Left lung (tissue), 10 donors: Measurements from ENCODE around the gene HOXA3. TPM values are rescaled to one million over a fixed set of nuclear protein-coding genes. Genes with fewer than 3 reads are reported as not detected.

Experiments used
- ATAC-seq: fragments of 200-7000 bp; cut with Tn5 transposase; one replicate; pipeline ENCODE4 v1.9.1; 2020; ENCODE audit warnings: moderate library complexity
- DNase-seq, 4 donors: peaks; one replicate each; pipeline ENCODE4 v3.0.0-alpha.2; 2013 to 2020
- H3K27ac ChIP-seq, 2 donors: fragments of 200-600 bp; sonication (generic) in 1 of 2; one replicate each; pipeline versions ENCODE4 v1.5.0 to v1.8.0; 2020 to 2021
- H3K27me3 ChIP-seq, 2 donors: fragments of 200-600 bp; sonication (generic) in 1 of 2; one replicate each; pipeline versions ENCODE4 v1.5.0 to v1.8.0; 2020 to 2021
- H3K36me3 ChIP-seq, 2 donors: fragments of 200-600 bp; sonication (generic) in 1 of 2; one replicate each; pipeline versions ENCODE4 v1.5.0 to v1.8.0; 2020 to 2021
- H3K4me1 ChIP-seq, 2 donors: fragments of 200-600 bp; one replicate each; pipeline ENCODE4 v1.8.0; 2021
- H3K4me3 ChIP-seq, 2 donors: fragments of 200-600 bp; sonication (generic) in 1 of 2; one replicate each; pipeline versions ENCODE4 v1.5.0 to v1.8.0; 2020 to 2021; ENCODE audit warnings: mild to moderate bottlenecking in 1 of 2
- H3K9me3 ChIP-seq, 2 donors: fragments of 200-600 bp; sonication (generic) in 1 of 2; one replicate each; pipeline versions ENCODE4 v1.5.0 to v1.8.0; 2020 to 2021
- intact Hi-C, 2 donors: fragments of 100-400 bp; cut with DNase I; formaldehyde crosslinking; loops; one replicate each; pipeline versions ENCODE4 v1.11.2 to v1.14.2; 2022
- polyA plus RNA-seq, 6 donors: library from polyadenylated mRNA; unstranded; fragments of 120-200 nt; gene quantifications; one replicate each; pipeline ENCODE4 v1.2.1, GENCODE V29; 2013; ENCODE audit not compliant: insufficient read length in 6 of 6
- total RNA-seq, 2 donors: library from RNA; stranded (reverse); fragmentation: NEBNext Ultra II Directional; extraction: Animal tissue kit (Norgen Biotek cat#: 25700); gene quantifications; one replicate each; pipeline ENCODE4 v1.2.1, GENCODE V29; 2021
- TF ChIP-seq, protein P1 (sequence below), 2 donors: fragments of 200-600 bp; sonication (generic) in 1 of 2; IDR thresholded peaks; one replicate each; pipeline versions ENCODE4 v1.5.0 to v1.8.0; 2021; ENCODE audit warnings: antibody characterized with exemption in 2 of 2
- donor health status: DM: no; HTN: yes; CAD: no.
- donor health status: DM: no; HTN: no; CAD: no.

The HOXA3 gene
- total and polyA plus RNA-seq, 8 donors: 5.7 to 49.6 (median 39.6) TPM

DNA sequence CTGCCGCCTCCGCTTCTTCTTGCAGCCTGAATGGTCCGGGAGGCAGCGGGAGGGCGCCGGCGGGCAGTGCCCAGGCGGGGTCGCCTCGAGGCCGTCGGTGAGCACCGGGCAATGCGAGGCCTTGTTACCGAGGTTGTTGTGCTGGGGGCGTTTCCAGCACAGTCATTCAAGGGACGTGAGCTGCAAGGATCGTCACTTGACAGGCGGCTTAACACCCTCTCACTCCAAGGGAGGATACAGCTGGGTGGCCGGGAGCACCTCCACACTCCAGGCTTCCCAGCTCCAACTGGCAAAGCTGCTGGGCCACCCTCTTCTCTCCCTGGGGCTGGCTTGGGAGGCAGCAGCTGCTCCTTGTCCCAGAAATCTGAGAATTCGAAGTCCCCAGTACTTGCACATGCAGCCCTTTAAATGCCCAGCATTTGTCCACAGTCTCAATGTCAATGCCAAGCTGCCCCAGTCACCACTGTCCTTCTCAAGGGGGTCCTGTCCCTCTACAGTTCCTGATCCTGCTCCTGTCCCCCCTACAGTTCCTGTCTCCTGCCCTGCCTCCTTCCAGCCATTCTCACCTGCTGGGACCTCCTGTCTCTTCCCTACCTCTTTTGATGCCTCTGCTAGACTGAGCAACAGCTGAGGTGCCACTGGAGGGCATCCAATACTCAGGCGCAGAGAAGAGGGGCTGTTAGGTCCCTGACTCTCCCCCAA lies 37.1 kb upstream of the HOXA3 start:
- H3K27me3 ChIP-seq: peaks cover 100% of the 10 kb centered on the region in 2 donors
- TF ChIP-seq, protein P1, sequence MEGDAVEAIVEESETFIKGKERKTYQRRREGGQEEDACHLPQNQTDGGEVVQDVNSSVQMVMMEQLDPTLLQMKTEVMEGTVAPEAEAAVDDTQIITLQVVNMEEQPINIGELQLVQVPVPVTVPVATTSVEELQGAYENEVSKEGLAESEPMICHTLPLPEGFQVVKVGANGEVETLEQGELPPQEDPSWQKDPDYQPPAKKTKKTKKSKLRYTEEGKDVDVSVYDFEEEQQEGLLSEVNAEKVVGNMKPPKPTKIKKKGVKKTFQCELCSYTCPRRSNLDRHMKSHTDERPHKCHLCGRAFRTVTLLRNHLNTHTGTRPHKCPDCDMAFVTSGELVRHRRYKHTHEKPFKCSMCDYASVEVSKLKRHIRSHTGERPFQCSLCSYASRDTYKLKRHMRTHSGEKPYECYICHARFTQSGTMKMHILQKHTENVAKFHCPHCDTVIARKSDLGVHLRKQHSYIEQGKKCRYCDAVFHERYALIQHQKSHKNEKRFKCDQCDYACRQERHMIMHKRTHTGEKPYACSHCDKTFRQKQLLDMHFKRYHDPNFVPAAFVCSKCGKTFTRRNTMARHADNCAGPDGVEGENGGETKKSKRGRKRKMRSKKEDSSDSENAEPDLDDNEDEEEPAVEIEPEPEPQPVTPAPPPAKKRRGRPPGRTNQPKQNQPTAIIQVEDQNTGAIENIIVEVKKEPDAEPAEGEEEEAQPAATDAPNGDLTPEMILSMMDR (IDR thresholded peaks at IDR 0.05): no peak
- H3K4me1 ChIP-seq: peaks cover 11 to 59% of the 10 kb centered on the region in 2 donors
- no peak for ATAC-seq
- intact Hi-C loops: no loop called here
- DNase-seq: peak in 2 of 4 donors; percentile 19 to 69
- no peaks in the 10 kb centered on the region for H3K9me3 ChIP-seq
- H3K36me3 ChIP-seq: no peaks in the 10 kb centered on the region
- no peak overlapping the region for H3K27ac ChIP-seq
- H3K4me3 ChIP-seq: no peak overlapping the region

DNA sequence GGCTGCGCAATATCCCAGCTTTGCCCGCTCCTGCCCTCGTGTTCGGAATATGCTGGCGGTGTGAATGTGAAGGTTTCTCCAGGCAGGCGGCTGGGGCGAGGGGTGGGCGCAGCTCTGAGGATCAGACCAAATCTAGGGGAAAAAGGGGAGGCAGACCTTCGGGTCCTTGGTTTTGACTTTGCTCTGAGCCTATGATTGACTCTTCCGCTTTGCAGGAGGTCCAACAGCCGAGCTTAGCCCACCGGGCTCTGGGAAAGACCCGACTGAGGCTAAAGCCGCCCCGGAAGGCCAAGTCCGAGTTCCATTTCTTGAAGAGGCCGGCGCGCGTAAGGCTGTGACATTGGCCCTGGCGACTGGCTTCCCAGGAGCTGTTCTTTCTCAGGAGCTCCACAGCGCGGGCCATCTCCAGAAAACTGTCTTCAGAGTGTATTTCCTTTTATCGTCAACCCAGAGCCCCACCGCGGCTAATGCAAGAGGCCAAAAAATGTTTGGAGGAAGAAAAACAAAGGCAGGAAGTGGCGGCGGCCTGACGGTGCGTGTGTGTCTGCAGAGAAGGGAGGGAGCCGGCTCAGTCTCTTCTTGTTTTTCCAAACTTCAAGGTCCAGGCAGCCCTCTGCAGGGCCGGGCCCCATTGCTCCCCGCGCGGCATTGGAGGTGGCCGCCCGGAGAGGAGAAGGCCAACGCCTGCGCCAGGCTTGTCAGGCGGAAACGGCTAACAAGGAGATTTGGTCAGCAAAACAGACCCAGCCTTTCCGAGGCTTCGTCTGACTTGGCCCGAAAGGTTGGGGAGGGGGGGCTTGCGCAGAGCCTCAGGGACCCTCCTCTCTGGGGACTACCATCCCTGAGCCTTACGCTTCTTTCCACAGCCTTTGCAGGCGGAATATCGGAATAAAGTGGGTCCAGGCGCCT lies 36.3 kb upstream of the HOXA3 start:
- H3K9me3 ChIP-seq: no peaks in the 10 kb centered on the region
- DNase-seq: peak in 2 of 4 donors; percentile 33 to 51
- intact Hi-C loops: no loop called here
- H3K27ac ChIP-seq: no peak overlapping the region
- peak overlapping the region in 1 of 2 donors; percentile 16 for H3K4me3 ChIP-seq
- ATAC-seq: no peak
- H3K4me1 ChIP-seq: peaks cover 11 to 63% of the 10 kb centered on the region in 2 donors
- H3K27me3 ChIP-seq: peaks cover 100% of the 10 kb centered on the region in 2 donors
- H3K36me3 ChIP-seq: no peaks in the 10 kb centered on the region
- TF ChIP-seq, protein P1 (IDR thresholded peaks at IDR 0.05): no peak

DNA sequence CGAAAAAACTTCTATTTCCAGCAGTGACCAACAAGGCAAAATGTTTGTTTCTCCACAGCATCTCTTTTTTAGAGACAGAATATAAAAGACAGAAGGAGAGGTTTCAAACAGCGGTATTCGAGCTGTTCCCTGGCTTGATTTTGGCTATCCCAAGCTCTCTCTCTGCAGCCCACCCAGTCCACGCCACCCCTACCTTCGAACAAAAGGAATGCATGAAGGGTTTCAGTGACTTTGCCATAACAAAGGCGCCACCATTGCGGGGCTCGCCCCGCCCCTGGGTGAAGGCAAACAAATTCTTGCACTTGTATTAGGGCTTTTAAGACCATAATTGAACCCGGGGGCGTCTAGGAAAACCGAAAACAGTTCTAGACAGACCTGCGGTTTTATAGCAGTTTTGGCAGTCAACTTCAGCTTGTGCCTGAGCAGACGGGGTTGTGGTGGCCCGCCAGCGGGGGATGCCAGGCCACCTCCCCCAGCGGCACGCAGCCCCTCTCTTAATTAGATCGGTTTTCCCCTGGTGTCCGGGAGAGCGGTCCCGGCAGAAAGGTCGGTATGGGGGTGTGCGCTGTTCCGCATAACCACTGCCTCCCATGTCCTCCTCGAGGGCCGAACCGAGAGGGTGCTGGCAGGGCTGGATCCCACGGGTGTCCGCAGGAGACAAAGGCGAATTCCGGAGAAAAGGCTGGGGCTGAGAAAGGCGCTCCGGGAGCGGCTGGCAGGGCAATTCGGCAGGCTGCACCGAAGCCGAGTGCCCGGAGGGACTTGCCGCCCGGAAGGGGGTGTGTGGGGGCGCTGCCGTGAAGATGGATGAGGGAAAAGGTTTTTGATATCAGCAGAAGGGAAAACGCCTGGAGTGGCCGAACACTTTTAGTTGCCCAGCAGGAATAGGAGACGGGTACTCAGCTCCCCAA lies 35.3 kb upstream of the HOXA3 start:
- TF ChIP-seq, protein P1 (IDR thresholded peaks at IDR 0.05): no peak
- peaks cover 5 to 60% of the 10 kb centered on the region in 2 donors for H3K4me1 ChIP-seq
- intact Hi-C loops: no loop called here

DNA sequence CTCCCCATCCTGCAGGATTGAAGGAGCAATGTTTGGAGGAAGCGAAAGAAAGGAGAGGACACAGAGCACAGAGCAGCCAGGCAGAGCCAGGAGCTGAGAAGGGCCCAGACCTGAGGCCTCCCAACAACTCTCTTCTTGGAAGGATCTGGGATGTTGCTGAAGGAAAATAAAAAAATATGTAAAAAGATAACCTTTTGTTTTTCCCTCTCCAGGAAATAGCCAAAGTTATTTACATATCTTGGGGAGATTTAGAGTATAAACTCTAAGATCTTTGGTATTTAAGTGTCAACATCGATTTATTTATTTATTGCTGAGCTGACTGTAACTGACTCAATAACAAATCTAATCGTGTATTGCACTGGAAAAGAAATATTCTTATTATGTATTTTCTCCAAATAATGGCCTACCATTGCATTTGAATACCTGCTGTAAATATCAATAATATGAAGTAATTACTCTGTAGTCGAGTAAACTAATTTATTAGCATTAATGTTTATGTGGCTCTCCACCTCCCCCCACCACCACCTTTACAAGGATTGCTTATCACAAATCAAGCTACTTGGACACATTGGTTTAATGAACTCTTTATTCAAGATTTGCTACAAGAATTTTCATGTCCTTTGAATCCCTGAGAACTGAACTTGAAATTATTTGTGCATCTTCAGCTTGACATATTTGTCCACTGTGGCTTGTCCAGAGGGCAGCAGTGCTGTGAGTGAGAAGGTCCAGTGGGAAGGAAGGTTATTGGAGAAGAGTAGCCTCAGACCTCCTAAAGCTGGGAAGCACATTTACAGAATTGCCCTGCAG lies 34.5 kb upstream of the HOXA3 start:
- Histone ChIP-seq H3K27me3 (peaks cover 100% of the 10 kb centered on the region in 2 donors), H3K4me1 (peaks cover 4 to 51% of the 10 kb centered on the region in 2 donors), H3K36me3 (no peaks in the 10 kb centered on the region), H3K27ac (no peak overlapping the region), H3K9me3 (no peaks in the 10 kb centered on the region), H3K4me3 (no peak overlapping the region)
- ATAC-seq (no peak), DNase-seq (no peak)
- TF ChIP-seq, protein P1 (IDR thresholded peaks at IDR 0.05): no peak
- intact Hi-C loops: no loop called here

More for the DNA sequence above, 35.3 kb upstream of the HOXA3 start:
- H3K27ac ChIP-seq: no peak overlapping the region
- ATAC-seq (no peak), DNase-seq (peak in 2 of 4 donors; percentile 29 to 51)
- no peak overlapping the region for H3K4me3 ChIP-seq
- H3K27me3 ChIP-seq: peaks cover 100% of the 10 kb centered on the region in 2 donors
- no peaks in the 10 kb centered on the region for H3K9me3 ChIP-seq
- no peaks in the 10 kb centered on the region for H3K36me3 ChIP-seq
